ENCODE results near the gene CDH18.

The CDH18 gene

DNA sequence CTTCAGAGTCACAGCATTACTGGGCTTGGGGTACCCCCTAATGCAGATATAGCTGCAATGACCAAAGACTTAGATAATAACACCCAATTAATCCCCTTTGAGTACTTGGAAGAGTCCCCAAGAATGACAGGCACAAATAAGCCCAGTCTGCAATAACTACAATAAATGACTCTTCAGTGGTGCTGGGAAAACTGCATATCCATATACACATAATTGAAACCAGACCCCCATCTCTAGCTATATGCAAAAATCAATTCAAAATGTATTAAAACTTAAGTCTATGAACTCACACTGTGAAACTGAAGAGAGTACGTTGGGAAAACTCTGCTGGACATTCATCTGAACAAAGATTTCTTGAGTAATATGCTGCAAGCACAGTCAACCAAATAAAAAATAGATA lies 422.5 kb downstream of the CDH18 start:
- DNase-seq = no peak

DNA sequence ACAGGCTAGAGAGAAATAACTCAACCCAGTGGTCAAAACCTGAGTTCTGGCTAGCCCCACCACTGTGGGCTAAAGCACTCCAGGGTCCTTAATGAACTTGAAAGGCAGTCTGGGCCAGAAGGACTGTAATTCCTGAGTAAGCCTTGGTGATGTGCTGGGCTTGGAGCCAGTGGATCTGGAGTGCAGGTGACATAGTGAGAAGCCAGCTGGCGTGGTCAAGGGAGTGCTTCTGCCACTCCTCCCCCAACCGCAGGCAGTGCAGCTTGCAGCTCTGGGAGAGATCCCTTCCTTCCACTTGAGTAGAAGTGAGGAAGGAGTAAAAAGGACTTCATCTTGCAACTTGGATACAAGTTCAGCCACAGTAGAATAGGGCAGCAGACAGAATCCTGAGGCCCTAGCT lies 424.0 kb downstream of the CDH18 start:
- DNase-seq = no peak

DNA sequence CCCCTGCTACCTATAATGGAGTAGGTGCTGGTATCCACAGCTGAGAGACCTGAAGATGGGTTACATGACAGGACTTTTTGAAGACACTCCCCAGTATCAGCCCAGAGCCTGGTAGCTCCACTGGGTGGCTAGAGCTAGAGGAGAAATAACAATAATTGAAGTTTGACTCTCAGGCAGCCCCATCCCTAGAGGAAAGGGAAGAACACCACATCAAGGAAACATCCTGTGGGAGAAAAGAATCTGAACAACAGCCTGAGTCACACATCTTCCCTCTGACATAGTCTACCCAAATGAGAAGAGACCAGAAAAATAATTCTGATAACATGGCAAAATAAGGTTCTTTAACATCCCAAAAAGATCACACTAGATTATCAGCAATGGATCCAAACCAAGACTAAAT lies 432.1 kb downstream of the CDH18 start:
- DNase-seq = no peak

- DNase-seq = no peak
Measured at GRCh38 chr5:19555436-19555835, 432.6 kb downstream of the CDH18 start.

DNA sequence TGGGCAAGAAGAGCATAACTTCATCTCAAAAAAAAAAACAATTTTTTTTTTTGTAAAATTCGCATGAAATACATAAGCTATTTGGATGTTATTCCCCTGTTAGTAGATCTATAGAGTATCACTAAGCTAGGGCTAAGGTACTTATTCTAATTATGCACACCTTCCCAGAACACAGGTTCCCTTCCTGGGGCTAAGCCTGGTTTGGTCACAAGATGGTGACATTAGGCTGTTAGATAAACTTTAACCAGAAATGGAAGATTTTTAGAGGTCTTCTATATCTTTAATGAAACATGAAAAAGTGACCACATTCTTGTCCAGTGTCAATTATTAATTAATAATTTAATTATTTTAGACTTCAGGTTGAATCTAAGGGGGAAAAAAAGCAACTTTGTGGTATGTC lies 433.5 kb downstream of the CDH18 start:
- no peak for DNase-seq

DNA sequence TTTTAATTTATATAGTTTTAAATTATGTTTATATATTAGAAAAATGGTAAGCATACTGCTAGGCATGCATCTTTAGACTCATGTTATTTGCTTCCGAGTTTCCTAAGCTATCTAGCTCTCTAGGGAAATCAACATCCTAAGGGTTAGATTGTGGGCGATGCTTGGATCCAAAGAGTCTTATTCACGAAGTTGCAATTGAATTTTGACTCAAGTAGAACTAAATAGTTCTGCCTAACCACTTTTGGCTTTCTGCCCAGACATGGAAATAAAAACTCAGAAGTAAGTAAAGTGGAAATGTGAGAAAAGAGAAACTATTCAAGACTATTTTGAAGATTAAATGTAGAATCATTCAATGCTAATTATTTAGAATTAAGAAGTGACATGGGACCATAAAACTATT lies 440.4 kb downstream of the CDH18 start:
- no peak for DNase-seq

GRCh38 chr5:19546521-19546920 lies 441.5 kb downstream of the CDH18 start:
- no peak for DNase-seq

GRCh38 chr5:19538607-19539006 lies 449.4 kb downstream of the CDH18 start:
- DNase-seq = no peak

- DNase-seq = no peak
Measured at GRCh38 chr5:19536387-19536786, 451.6 kb downstream of the CDH18 start.

DNA sequence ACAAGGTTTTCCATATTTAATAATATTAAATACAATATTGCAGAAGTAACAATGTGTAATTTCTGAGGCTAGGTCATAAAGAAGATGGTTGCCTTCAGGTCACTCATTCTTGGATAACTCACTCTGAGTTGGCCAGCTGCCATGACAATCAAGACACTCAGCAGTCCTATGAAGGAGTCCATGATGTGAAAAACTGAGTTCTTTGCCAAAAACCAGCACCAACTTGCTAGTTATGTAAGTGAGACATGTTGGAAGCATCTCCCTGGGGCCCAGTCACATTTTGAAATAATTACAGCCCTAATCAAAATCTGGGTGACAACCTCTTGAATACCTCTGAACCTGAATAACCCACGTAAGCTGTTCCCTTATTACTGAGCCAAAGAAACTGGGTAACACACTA lies 453.2 kb downstream of the CDH18 start:
- DNase-seq = no peak

- no peak for DNase-seq
Measured at GRCh38 chr5:19532936-19533335, 455.1 kb downstream of the CDH18 start.

DNA sequence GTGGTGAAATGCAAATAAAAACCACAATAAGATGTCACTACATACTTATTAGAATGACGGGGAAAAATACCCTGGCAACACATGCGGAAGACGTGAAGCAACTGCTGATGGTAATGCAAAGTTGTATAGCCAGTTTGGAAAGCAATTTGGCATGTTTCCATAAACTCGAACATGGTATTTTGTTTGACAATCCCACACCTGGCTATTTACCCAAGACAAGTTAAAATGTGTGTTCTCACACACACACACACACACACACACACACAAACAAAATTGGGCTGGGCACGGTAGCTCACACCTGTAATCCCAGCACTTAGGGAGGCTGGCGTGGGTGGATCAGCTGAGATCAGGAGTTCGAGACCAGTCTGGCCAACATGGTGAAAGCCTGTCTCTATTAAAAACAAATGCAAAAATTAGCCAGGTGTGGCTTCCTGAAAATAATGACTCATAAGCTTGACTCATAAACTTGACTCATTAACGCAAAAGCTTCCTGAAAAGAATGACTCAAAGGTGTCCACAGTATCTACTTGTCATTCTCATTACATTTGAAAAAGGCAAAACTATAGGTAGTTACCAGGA lies 456.5 kb downstream of the CDH18 start:
- peak; percentile 3 for DNase-seq

DNA sequence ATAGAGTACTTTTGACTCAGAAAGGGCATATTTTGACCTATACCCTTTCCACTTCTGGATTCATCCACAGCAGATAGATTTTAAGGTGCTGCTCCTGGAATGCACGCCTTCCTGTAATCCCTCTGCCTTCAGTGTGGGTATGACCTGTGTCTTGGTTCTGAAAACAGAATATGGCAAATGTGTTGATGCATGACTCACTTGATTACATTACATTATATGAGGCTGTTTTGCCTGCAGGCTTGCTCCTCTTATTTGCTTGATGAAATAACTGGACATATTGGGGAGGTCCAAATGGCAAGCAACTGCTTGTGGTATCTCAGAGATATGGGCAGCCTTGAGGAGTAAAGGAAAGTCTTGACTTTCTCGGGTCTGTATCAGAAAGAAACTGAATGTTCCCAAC lies 468.6 kb downstream of the CDH18 start:
- no peak for DNase-seq

GRCh38 chr5:19498852-19499251 lies 489.1 kb downstream of the CDH18 start:
- no peak for DNase-seq

GRCh38 chr5:19497229-19497815 lies 490.7 kb downstream of the CDH18 start:
- DNase-seq = no peak

GRCh38 chr5:19496056-19496455 lies 491.9 kb downstream of the CDH18 start:
- DNase-seq = no peak

DNA sequence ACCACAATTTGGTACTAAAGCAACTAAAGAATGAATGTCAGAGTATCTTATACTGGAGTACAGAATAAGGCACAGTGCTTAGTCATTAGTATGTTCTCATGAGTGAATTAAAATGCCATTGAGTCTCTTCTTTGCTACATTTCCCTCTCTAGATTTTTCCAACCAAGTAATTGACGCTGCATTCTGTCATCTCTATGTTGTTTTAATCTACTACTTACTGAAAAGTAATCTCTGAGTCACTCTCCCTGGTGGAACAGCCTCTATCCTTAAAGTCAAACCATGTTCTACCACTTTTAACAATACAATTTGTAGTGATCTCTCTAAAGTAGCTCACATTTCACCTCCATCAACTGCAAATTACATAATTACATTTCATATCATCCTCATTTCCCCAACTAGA lies 495.1 kb downstream of the CDH18 start:
- DNase-seq = no peak

DNA sequence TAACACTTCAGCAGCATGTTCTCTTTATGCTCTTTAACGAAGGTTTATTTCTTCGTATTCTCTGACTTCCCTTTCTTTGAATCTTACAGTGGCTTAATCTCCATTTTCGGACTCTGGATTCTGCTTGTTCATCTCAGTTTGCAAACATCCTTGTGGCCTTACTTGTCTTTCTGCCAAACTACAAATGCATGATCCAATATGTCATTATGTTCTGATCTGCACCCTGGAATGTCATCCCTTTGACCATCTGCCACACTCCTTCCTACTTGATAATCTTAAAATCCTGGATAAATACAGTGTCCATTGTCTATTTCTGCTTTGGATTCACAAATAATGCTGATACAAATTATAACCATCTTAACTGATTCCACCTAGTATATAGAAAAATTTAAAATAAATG lies 499.2 kb downstream of the CDH18 start:
- DNase-seq = no peak

- no peak for DNase-seq
Measured at GRCh38 chr5:19487480-19487879, 500.5 kb downstream of the CDH18 start.

GRCh38 chr5:19479562-19479961 lies 508.4 kb downstream of the CDH18 start:
- DNase-seq = no peak

DNA sequence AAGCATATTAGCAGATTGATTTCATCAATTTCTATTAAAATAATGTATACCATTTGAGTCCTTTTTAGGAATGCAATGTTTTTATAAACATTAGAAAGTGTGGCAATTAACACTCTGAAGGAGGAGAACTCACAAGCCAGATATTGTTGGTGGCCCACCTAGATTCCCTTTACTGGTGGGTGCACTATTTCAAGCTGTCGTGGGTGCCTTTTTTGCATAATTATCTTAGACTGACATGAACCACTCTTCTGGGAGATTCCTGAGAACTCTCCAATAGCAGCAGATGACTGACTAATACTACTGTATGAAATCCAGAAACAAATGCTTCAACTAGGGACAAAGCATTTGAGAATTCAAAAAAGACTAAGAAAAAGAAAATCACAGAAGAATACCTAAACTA lies 526.0 kb downstream of the CDH18 start:
- DNase-seq = no peak

- DNase-seq = no peak
Measured at GRCh38 chr5:19424506-19424905, 563.5 kb downstream of the CDH18 start.

Measured in kidney glomerular epithelial cell (primary cell).